ENCODE data around the gene SIK2.
"Not testable (repeated sequence)": the region's sequence is repeated elsewhere in the genome, so short reads cannot be mapped to it uniquely, and the experiment has no call there.

Gene SIK2

GRCh38 chr11:111699579-111700156 lies 97.4 kb downstream of the SIK2 start:
- no peak for DNase-seq (ENCODE audit: low read depth)

DNA sequence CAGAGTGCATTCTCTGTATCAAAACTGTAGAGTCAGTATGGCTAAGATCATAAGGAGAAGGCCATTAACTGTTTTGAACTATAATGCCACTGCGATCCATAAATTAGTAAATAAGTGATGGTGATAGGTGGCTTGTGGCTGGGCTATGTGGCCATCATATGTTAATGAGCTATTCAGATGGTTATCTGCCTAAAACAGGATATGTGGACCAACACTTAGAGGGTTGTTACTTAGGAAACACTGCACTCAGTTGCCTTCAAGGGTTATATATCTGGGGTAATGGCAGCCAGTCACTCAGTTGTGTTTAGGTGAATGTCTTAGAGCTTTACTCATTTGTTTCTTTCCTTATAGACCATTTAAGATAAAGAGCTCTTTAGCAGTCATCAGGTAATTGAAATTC lies 97.9 kb downstream of the SIK2 start:
- no peak for DNase-seq (ENCODE audit: low read depth)

- no peak for DNase-seq (ENCODE audit: low read depth)
Observed at GRCh38 chr11:111702623-111703022, 100.4 kb downstream of the SIK2 start.

- DNase-seq (ENCODE audit: low read depth): no peak
Observed at GRCh38 chr11:111703576-111703975, 101.3 kb downstream of the SIK2 start.

DNA sequence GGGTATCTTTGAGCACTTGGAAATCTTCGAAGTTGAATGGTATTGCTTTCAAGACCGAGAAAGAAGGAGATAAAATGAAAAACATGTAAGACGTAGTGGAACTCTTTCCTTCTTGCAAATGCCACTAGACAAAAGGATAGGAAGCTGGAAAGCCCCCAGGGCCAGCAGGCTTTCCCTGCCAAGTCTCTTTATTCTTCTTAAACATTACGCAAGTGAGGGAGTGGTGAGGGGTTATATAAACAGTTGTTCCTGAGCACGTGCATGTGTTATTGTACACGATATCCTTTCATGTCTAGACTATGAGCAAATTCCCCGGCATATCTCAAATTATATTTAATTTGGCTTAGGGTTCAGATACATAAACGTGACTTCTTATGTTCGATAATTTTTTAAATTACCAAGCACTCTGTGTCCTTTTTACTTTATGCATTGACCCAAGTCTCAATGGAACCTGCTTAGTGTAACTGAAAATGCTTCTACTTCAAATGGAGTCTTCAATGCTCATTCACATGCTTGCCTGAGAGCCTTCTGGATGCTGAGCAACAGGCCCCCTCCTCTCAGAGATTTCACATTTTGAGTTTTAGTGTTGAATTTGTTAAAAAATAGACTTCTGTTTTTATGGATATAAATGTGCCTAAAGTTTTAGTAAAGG lies 104.9 kb downstream of the SIK2 start:
- DNase-seq (ENCODE audit: low read depth): no peak

- DNase-seq (ENCODE audit: low read depth): no peak
Observed at GRCh38 chr11:111707691-111708067, 105.4 kb downstream of the SIK2 start.

DNA sequence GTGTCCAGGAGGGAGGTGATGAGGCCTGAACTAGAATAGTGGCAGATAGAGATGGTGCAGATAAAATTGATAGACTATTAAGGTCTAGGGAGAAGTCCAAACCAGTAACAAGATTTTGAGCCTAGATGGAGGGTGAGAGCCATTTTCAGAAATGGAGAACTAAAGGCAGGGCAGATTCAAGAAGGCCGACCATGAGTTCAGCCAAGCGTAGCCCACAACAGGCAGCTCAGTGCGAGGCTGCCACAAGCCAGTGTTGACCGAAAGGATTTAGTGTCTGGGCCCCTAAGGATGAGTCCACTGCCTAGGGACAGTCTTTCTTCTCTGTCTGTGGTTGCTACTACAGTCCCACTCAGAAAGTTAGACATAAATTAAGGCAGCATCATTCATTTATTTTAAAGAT lies 112.3 kb downstream of the SIK2 start:
- DNase-seq (ENCODE audit: low read depth): no peak

DNA sequence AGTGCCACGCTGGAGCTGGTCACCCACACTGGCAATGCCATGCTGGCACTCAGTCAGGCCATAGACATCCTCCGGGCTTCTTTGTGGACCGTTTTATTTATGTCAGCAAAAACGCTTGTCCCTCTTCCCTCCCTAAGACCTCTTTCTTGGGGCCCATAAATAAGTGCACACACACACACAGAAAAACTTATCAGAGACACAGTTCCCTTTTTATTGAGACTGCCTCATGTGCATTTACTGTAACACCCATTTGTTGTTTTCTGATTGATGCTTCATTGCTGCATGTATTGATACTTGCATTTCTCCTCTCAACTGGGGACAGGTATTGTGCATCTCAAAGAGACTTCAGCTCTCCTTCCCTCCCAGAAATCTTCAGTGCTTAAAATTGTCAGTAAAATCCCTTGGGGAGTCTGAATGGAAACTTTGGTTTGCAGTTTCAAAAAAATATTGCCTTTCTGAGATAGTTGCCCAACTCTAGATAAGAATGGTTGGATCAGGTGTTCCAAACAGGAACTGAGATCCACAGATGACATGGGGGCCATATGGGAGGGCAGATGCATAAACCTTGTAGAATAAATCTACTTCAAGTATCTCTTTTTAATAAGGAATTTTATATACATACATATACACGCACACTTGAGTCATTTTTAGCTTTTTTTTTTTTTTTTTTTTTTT lies 113.0 kb downstream of the SIK2 start:
- DNase-seq (ENCODE audit: low read depth): no peak

- not testable (repeated sequence) for DNase-seq (ENCODE audit: low read depth)
Observed at GRCh38 chr11:111717660-111718059, 115.4 kb downstream of the SIK2 start.

DNA sequence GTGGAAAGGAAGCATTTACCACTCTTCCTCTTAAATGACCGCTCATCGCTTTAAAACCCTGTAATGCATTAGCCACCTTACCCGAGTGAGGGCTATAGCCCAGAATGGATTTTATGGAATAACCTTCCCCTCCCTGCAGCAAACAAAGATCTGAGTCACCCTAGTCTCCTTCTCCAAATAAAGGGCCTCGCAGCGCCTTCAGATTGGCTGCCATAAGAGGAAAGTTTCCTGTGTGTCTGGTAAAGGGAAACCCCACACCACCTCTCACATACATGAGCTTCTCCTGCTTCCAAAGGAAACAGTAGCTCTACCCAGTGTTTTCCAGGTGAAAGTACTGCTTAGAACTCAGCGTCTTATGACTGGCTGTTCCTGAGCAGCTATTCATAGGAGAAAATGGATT lies 116.2 kb downstream of the SIK2 start:
- no peak for DNase-seq (ENCODE audit: low read depth)

- no peak for DNase-seq (ENCODE audit: low read depth)
Observed at GRCh38 chr11:111718859-111719258, 116.6 kb downstream of the SIK2 start.

DNA sequence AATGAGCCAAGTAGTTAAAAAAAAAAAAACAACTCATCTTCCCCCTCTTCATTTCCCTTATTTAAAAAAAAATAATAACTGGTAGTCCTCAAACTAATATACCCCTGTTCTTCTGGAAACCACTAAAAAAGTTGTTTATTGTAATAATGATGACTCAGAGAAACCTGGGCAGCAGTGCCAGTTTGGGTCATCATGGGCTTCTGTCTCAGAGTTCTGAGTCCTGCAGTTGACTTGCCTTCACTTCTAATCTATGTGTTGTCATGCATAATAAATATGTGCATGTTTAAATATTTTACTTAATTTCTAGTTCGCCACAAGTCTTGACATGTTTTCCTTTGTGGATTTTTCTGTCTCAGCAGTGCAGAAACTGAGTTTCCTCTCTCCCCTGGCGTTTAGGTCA lies 117.1 kb downstream of the SIK2 start:
- DNase-seq (ENCODE audit: low read depth): no peak

DNA sequence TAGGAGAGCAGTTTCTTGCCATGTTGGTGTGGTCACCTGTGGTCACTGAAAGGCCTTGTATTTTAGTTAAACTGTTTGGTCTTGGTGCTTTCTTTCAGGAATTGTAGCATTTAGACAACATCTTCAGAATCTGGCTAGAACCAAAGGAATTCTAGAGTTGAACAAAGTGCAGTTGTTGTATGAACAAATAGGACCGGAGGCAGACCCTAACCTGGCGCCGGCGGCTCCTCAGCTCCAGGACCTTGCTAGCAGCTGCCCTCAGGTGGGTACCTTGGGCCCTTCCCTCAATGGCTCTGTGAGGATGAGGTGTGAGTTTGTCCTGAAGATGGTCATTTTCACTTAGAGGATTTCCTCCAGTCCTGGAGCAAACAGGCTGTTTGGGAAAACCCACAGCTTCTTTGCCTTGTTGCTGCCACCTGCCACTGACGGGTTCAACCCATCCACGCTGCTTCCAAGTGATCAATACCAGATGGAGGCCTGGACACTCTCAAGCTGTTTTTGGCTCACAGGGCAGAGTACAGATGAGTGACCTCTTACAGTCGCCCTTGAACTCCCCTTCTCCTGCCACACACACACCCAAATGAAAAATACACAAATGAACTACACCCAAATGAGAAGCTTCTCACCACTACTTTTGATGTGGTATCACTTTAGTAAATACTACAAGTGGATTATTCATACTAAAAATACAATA lies 118.7 kb downstream of the SIK2 start:
- DNase-seq (ENCODE audit: low read depth): no peak

DNA sequence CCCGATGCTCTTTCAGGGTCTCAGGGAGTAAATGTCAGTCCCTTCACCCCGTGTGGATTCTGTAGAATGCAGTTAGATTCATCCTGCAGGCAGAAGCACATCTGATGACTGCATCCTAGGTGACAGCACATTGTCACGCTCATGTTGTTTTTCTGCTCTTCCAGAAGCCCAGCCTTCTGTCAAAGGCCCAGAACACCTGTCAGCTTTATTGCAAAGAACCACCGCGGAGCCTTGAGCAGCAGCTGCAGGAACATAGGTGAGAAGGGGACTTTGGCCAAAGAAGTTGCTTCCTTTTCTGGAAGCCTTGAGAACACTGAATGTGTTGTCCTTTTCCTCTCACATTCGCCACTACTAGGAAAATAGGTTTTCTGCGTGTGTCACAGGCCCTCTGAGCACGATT lies 120.3 kb downstream of the SIK2 start:
- no peak for DNase-seq (ENCODE audit: low read depth)

- DNase-seq (ENCODE audit: low read depth): no peak
Observed at GRCh38 chr11:111723595-111723994, 121.3 kb downstream of the SIK2 start.

DNA sequence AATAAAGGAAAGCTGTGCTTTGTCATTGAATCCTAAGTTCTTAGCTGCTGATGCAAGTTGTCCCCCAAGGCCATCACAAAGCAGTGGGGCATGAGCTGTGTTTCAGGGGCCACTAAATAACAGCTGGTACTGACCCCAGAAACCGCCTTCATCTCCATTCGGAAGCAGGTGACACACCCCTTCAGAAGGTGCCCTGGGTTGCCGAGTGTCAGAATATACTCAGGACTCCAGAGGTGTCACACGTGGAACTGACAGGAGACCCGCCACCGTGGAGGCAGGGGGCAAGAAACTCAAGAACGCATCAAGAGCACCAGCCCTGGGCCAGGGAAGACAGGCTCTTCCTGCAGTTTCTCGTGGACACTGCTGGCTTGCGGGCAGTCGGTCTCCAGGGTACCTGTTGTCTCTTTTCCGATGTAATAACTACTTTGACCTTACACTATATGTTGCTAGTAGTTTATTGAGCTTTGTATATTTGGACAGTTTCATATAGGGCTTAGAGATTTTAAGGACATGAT lies 122.4 kb downstream of the SIK2 start:
- no peak for DNase-seq (ENCODE audit: low read depth)

GRCh38 chr11:111725621-111726020 lies 123.4 kb downstream of the SIK2 start:
- DNase-seq (ENCODE audit: low read depth): no peak

GRCh38 chr11:111726301-111726713 lies 124.1 kb downstream of the SIK2 start:
- no peak for DNase-seq (ENCODE audit: low read depth)

- no peak for DNase-seq (ENCODE audit: low read depth)
Observed at GRCh38 chr11:111727431-111727830, 125.2 kb downstream of the SIK2 start.

- DNase-seq (ENCODE audit: low read depth): no peak
Observed at GRCh38 chr11:111729071-111729830, 127.0 kb downstream of the SIK2 start.

GRCh38 chr11:111729831-111730311 lies 127.6 kb downstream of the SIK2 start:
- no peak for DNase-seq (ENCODE audit: low read depth)

Measured in stimulated activated CD8-positive, alpha-beta memory T cell treated with anti-CD3 and anti-CD28 coated beads, Interleukin-4, amount 100 ng/mL, for 24 hours (primary cell).